Mesenchymal stem cell (in vitro differentiated cells and primary cell): Measurements from ENCODE around the gene PLA2G2C.

ENCODE experiments used
- DNase-seq: peaks from one replicate; pipeline ENCODE4 v3.0.0-alpha.2; 2013
- H2AFZ ChIP-seq: one replicate; pipeline ENCODE4 v1.6.1; 2013; ENCODE audit warnings: low read depth, mild to moderate bottlenecking, control low read depth, inconsistent platforms, low read length, moderate library complexity
- H2AK5ac ChIP-seq: 2 replicates; pipeline ENCODE4 v1.6.1; 2013; ENCODE audit warnings: low read length, moderate library complexity, mild to moderate bottlenecking, inconsistent platforms; ENCODE audit not compliant: severe bottlenecking
- H2BK120ac ChIP-seq: one replicate; pipeline ENCODE4 v1.6.1; 2013; ENCODE audit warnings: low read depth, mild to moderate bottlenecking, inconsistent platforms, low read length, moderate library complexity
- H2BK12ac ChIP-seq, 2 experiments: one replicate each; pipeline ENCODE4 v1.6.1; 2013; ENCODE audit warnings: inconsistent platforms in 2 of 2, low read length in 2 of 2, mild to moderate bottlenecking in 2 of 2, moderate library complexity in 2 of 2, control low read depth in 1 of 2
- H2BK15ac ChIP-seq: one replicate; pipeline ENCODE4 v1.6.1; 2013; ENCODE audit warnings: mild to moderate bottlenecking, low read depth, inconsistent platforms; ENCODE audit not compliant: poor library complexity, severe bottlenecking
- H2BK5ac ChIP-seq: 2 replicates; pipeline ENCODE4 v1.6.1; 2013; ENCODE audit warnings: low read depth, mild to moderate bottlenecking, low read length, control low read depth, inconsistent platforms; ENCODE audit not compliant: poor library complexity, severe bottlenecking
- H3K14ac ChIP-seq, 2 experiments: one replicate each; pipeline ENCODE4 v1.6.1; 2013; ENCODE audit warnings: inconsistent platforms in 2 of 2, low read length in 2 of 2, control low read depth in 1 of 2, mild to moderate bottlenecking in 1 of 2, moderate library complexity in 1 of 2
- H3K18ac ChIP-seq, 2 experiments: one replicate each; pipeline ENCODE4 v1.6.1; 2013; ENCODE audit warnings: inconsistent platforms in 2 of 2, low read length in 2 of 2, control low read depth in 1 of 2, low read depth in 1 of 2, mild to moderate bottlenecking in 1 of 2
- H3K23ac ChIP-seq, 2 experiments: one replicate each; pipeline ENCODE4 v1.6.1; 2013; ENCODE audit warnings: inconsistent platforms in 2 of 2, low read length in 2 of 2, mild to moderate bottlenecking in 2 of 2, moderate library complexity in 2 of 2, control low read depth in 1 of 2
- H3K27ac ChIP-seq: 2 replicates; pipeline ENCODE4 v1.5.1; 2013; ENCODE audit warnings: mild to moderate bottlenecking, moderate library complexity, low read length, control low read depth, inconsistent platforms; ENCODE audit not compliant: poor library complexity, severe bottlenecking
- H3K27me3 ChIP-seq, 2 experiments: 2 replicates each; pipeline versions ENCODE4 v1.6.1 to v1.7.0; 2013; ENCODE audit warnings: low read length in 2 of 2, mild to moderate bottlenecking in 2 of 2, moderate library complexity in 2 of 2, control low read depth in 1 of 2, inconsistent platforms in 1 of 2; ENCODE audit not compliant: control insufficient read depth in 1 of 2, insufficient read depth in 1 of 2
- H3K36me3 ChIP-seq, 2 experiments: 2 replicates each; pipeline versions ENCODE4 v1.6.1 to v1.7.0; 2013; ENCODE audit warnings: low read length in 2 of 2, control low read depth in 1 of 2, inconsistent platforms in 1 of 2, low read depth in 1 of 2, mild to moderate bottlenecking in 1 of 2; ENCODE audit not compliant: insufficient read depth in 2 of 2, control insufficient read depth in 1 of 2
- H3K4ac ChIP-seq, 2 experiments: one replicate each; pipeline ENCODE4 v1.6.1; 2013; ENCODE audit warnings: inconsistent platforms in 2 of 2, low read length in 2 of 2, mild to moderate bottlenecking in 2 of 2, moderate library complexity in 2 of 2, control low read depth in 1 of 2, low read depth in 1 of 2
- H3K4me1 ChIP-seq: 2 replicates; pipeline ENCODE4 v1.6.1; 2013; ENCODE audit warnings: low read depth, low read length, control low read depth; ENCODE audit not compliant: control insufficient read depth, insufficient read depth
- H3K4me2 ChIP-seq: 2 replicates; pipeline ENCODE4 v1.6.1; 2013; ENCODE audit warnings: low read length, mild to moderate bottlenecking, inconsistent platforms; ENCODE audit not compliant: poor library complexity, severe bottlenecking
- H3K4me3 ChIP-seq, 2 experiments: 2 replicates each; pipeline versions ENCODE4 v1.5.1 to v1.7.0; 2013; ENCODE audit warnings: low read length in 2 of 2, mild to moderate bottlenecking in 2 of 2, control low read depth in 1 of 2, low read depth in 1 of 2; ENCODE audit not compliant: insufficient read depth in 1 of 2
- H3K79me1 ChIP-seq: replicated peaks from 2 replicates; pipeline ENCODE4 v1.6.1; 2013; ENCODE audit warnings: mild to moderate bottlenecking, control low read depth, low read length, inconsistent platforms; ENCODE audit not compliant: poor library complexity, severe bottlenecking
- H3K9ac ChIP-seq: 2 replicates; pipeline ENCODE4 v1.7.0; 2013; ENCODE audit warnings: mild to moderate bottlenecking, low read length, moderate library complexity
- H3K9me3 ChIP-seq: 2 replicates; pipeline ENCODE4 v1.7.0; 2013; ENCODE audit warnings: mild to moderate bottlenecking, low read length; ENCODE audit not compliant: control insufficient read depth
- H4K8ac ChIP-seq: one replicate; pipeline ENCODE4 v1.6.1; 2013; ENCODE audit warnings: inconsistent platforms, mild to moderate bottlenecking, low read length, moderate library complexity
- H4K91ac ChIP-seq: one replicate; pipeline ENCODE4 v1.6.1; 2013; ENCODE audit warnings: mild to moderate bottlenecking, low read length, inconsistent platforms
- WGBS: methylation state at CpG from one replicate; pipeline ENCODE4 v1.1.7; 2013; ENCODE audit warnings: mixed read lengths; 5-methylcytosine and 5-hydroxymethylcytosine counted together

PLA2G2C gene

GRCh38 chr1:20212085-20212684 lies 25.9 kb upstream of the PLA2G2C start:
- no peak overlapping the region for H3K4me3 ChIP-seq
- H4K8ac ChIP-seq, result no peak overlapping the region
- peak overlapping the region; percentile 23 for H3K9ac ChIP-seq
- H3K4me2 ChIP-seq, result no peak overlapping the region
- no peak overlapping the region for H2BK15ac ChIP-seq
- no peak overlapping the region for H2BK120ac ChIP-seq
- no peak overlapping the region for H3K14ac ChIP-seq
- H2BK12ac ChIP-seq, result no peak overlapping the region
- no peak for DNase-seq
- H4K91ac ChIP-seq, result no peak overlapping the region
- H2BK5ac ChIP-seq, result no peak overlapping the region
- no peak overlapping the region for H3K4ac ChIP-seq
- no peak overlapping the region for H3K18ac ChIP-seq
- 72% methylated on average over 9 of the region's 11 CpGs for WGBS
- no peak overlapping the region for H3K23ac ChIP-seq
- H2AK5ac ChIP-seq, result no peak overlapping the region
- peaks cover 31 to 41% of the 10 kb centered on the region in 2 experiments for H3K27me3 ChIP-seq
- H3K27ac ChIP-seq, result no peak overlapping the region
- H3K4me1 ChIP-seq, result peaks cover 5% of the 10 kb centered on the region
- no peaks in the 10 kb centered on the region for H3K79me1 ChIP-seq
- H3K36me3 ChIP-seq, result no peaks in the 10 kb centered on the region
- no peak overlapping the region for H2AFZ ChIP-seq
- peaks cover 5% of the 10 kb centered on the region for H3K9me3 ChIP-seq

GRCh38 chr1:20211511-20211931 lies 25.2 kb upstream of the PLA2G2C start:
- Histone ChIP-seq H4K8ac (no peak overlapping the region), H3K27me3 (peaks cover 31 to 40% of the 10 kb centered on the region in 2 experiments), H2AFZ (no peak overlapping the region), H3K9ac (peak overlapping the region; percentile 23), H3K4me2 (no peak overlapping the region), H2BK12ac (no peak overlapping the region), H3K4ac (no peak overlapping the region), H3K4me1 (peaks cover 5% of the 10 kb centered on the region), H2BK120ac (no peak overlapping the region), H3K14ac (no peak overlapping the region), H3K18ac (no peak overlapping the region), H4K91ac (no peak overlapping the region), H3K79me1 (no peaks in the 10 kb centered on the region), H3K36me3 (no peaks in the 10 kb centered on the region), H2BK5ac (no peak overlapping the region), H3K27ac (no peak overlapping the region), H3K9me3 (peaks cover 4% of the 10 kb centered on the region), H3K4me3 (no peak overlapping the region), H2BK15ac (no peak overlapping the region), H3K23ac (no peak overlapping the region), H2AK5ac (no peak overlapping the region)
- 69% methylated on average over 4 of the region's 4 CpGs for WGBS
- no peak for DNase-seq

- Histone ChIP-seq H2AFZ (peak overlapping the region; percentile 14), H3K27ac (no peak overlapping the region), H4K8ac (no peak overlapping the region), H3K9ac (peak overlapping the region; percentile 14), H2AK5ac (no peak overlapping the region), H3K27me3 (peaks cover 26 to 41% of the 10 kb centered on the region in 2 experiments), H3K18ac (no peak overlapping the region), H3K4me2 (no peak overlapping the region), H3K14ac (peak overlapping the region in 1 of 2 experiments; percentile 90), H4K91ac (no peak overlapping the region), H3K9me3 (no peaks in the 10 kb centered on the region), H3K23ac (no peak overlapping the region), H2BK120ac (no peak overlapping the region), H3K4me3 (no peak overlapping the region), H3K36me3 (no peaks in the 10 kb centered on the region), H3K79me1 (no peaks in the 10 kb centered on the region), H2BK15ac (no peak overlapping the region), H3K4ac (no peak overlapping the region), H2BK5ac (no peak overlapping the region), H3K4me1 (peaks cover 5% of the 10 kb centered on the region), H2BK12ac (no peak overlapping the region)
- no peak for DNase-seq
- 92% methylated on average over 10 of the region's 10 CpGs for WGBS
Observed at GRCh38 chr1:20210736-20211460, 24.6 kb upstream of the PLA2G2C start.

GRCh38 chr1:20209471-20209870 lies 23.2 kb upstream of the PLA2G2C start:
- no peak overlapping the region for H3K4me2 ChIP-seq
- no peaks in the 10 kb centered on the region for H3K9me3 ChIP-seq
- 74% methylated on average over 4 of the region's 4 CpGs for WGBS
- no peak overlapping the region for H3K18ac ChIP-seq
- no peak overlapping the region for H2BK12ac ChIP-seq
- no peak overlapping the region for H3K4ac ChIP-seq
- H2AK5ac ChIP-seq, result no peak overlapping the region
- no peak overlapping the region for H2BK5ac ChIP-seq
- no peak overlapping the region for H2BK15ac ChIP-seq
- no peaks in the 10 kb centered on the region for H3K36me3 ChIP-seq
- H2BK120ac ChIP-seq, result no peak overlapping the region
- no peak overlapping the region for H3K4me3 ChIP-seq
- no peak overlapping the region for H4K8ac ChIP-seq
- H3K23ac ChIP-seq, result no peak overlapping the region
- H4K91ac ChIP-seq, result no peak overlapping the region
- no peak overlapping the region for H3K27ac ChIP-seq
- no peak for DNase-seq
- H3K79me1 ChIP-seq, result no peaks in the 10 kb centered on the region
- H3K14ac ChIP-seq, result no peak overlapping the region
- no peak overlapping the region for H2AFZ ChIP-seq
- H3K4me1 ChIP-seq, result peaks cover 5% of the 10 kb centered on the region
- peaks cover 17 to 36% of the 10 kb centered on the region in 2 experiments for H3K27me3 ChIP-seq
- H3K9ac ChIP-seq, result no peak overlapping the region
